ENCODE data around the gene SYT11. TPM values are rescaled to one million over a fixed set of nuclear protein-coding genes. Genes with fewer than 3 reads are reported as not detected.
A peak's percentile ranks its signal among the peaks of the same experiment; 100 is the strongest.

Gene SYT11
- total RNA-seq, 1 donor from 2014 or later = 0.58 TPM

DNA sequence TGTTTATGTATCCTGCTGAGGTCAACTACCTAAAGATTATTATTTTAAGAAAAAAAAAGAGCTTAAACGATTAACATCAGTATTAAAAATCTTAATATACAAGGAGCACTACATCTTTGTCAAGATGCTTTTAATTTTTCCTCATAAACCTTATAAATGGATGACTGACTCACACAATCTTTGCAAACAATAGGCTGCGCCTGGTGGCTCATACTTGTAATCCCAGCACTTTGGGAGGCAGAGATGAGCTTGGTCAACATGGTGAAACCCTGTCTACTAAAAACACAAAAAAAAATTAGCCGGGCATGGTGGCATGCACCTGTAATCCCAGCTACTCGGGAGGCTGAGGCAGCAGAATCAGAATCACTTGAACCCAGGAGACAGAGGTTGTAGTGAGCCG is 73.1 kb downstream of the SYT11 start:
- DNase-seq (ENCODE audit: low spot score) (no peak), ATAC-seq (no peak)

DNA sequence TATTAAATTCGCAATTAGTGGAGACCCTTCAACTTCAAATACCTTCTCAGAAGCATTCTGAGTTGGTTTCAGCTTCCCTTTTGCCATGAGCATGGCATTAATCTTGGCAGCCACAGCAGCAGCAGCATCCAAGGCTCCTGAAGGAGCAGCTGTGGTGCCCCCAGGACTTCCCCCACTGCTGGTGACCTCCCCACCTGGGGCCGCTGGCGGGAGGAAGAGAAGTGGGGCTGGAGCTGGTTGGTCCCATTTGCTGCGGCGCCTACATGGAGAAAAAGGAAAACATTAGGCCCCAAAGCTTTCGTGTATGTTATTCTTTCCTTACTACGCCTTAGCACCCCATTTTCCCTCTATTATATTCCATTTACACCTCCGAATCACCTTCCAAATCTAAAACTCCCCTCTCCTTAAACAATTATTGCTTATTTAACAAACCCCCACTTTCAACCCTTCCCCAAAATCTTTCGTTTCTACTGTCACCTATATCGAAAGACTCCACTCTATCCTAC is 74.3 kb downstream of the SYT11 start:
- no peak for ATAC-seq
- DNase-seq (ENCODE audit: low spot score) = no peak

DNA sequence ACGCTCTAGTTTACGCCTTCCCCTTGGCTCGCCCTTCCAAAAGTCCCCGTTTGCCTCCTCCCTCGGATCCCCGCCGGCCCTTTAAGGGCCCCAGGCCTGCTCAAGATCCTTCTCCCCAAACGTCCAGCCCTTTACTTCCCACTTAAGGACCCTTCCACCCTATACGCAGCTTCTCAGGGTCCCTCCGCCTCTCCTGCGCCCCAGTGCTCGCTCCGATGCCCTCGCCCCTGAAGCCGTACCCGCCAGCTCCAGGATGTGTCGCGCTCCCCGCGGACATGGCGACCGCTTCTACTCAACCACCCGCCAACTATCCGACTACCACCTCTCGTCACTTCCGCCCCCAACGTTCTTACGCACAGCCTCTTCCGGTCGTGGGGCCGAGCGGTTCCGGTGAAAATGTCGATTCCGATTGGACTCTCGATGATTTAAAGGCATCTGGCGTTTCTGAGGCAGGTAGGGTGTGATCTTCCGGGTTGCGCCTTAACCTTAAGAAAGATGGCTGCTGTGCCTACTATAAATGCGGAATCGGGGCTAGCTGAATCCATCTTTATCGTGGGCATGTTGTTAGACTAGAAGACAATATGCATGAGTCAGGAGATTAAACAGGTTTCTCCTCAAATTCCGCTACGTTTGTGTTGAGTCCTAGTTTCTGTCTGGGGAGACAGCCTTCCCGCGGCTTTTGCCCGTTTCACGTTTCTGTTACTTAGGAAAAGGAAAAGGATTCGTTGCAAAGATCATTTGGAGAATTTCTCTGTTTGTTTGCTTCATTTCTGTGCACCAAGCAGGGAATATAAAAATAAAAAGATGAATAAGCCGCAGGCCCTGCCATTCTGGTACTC is 74.9 kb downstream of the SYT11 start, which contains the start of gene KHDC4:
TSS of gene KHDC4 (minus strand) at position 317 of the 839 bp plus-strand sequence. CDS start at position 277, 40 bp downstream.
- peak; percentile 96 for DNase-seq (ENCODE audit: low spot score)
- ATAC-seq = peak; percentile 97

Other genes starting within 250 kb of the SYT11 start
- 23.7 TPM for gene MSTO1, start 249.3 kb upstream of the SYT11 start, total RNA-seq
- 20.4 TPM for gene YY1AP1, start 170.8 kb upstream of the SYT11 start, total RNA-seq
- 62.7 TPM for gene DAP3, start 170.5 kb upstream of the SYT11 start, total RNA-seq
- gene GON4L, start 2.4 kb upstream of the SYT11 start, total RNA-seq = 19.9 TPM
- 7.2 TPM for gene RIT1, start 51.8 kb downstream of the SYT11 start, total RNA-seq
- 18.5 TPM for gene KHDC4, start 74.8 kb downstream of the SYT11 start, total RNA-seq
- not detected for gene RXFP4, start 82.1 kb downstream of the SYT11 start, total RNA-seq
- gene ARHGEF2, start 119.0 kb downstream of the SYT11 start, total RNA-seq = 6.5 TPM
- 95.6 TPM for gene SSR2, start 161.4 kb downstream of the SYT11 start, total RNA-seq
- gene UBQLN4, start 194.2 kb downstream of the SYT11 start, total RNA-seq = 21.2 TPM
- 66.6 TPM for gene LAMTOR2, start 195.2 kb downstream of the SYT11 start, total RNA-seq
- gene RAB25, start 201.6 kb downstream of the SYT11 start, total RNA-seq = 1.7 TPM
- 1.1 TPM for gene MEX3A, start 222.9 kb downstream of the SYT11 start, total RNA-seq

Data from left lobe of liver (tissue), 2 donors.